Caco-2 (cell line): ENCODE measurements around the gene STARD4. TPM values are rescaled to one million over a fixed set of nuclear protein-coding genes. Genes with fewer than 3 reads are reported as not detected.

Experiments
- BruUV-seq: library from RNA; stranded (reverse); fragments of 400-500 nt; replicated peaks from 2 replicates; lab custom pipeline; 2021; lab: Mats Ljungman, UMichigan
- CTCF ChIA-PET: fragments of 300-600 bp; sonication (Branson Sonifier 250); formaldehyde crosslinking; loops from one replicate; lab custom pipeline; 2022; ENCODE audit warnings: antibody characterized with exemption; lab: Charles Lee
- POLR2A ChIA-PET: fragments of 300-600 bp; sonication (Branson Sonifier 250); formaldehyde crosslinking; loops from one replicate; lab custom pipeline; 2022; ENCODE audit warnings: antibody characterized with exemption; lab: Charles Lee
- DNase-seq, 2 experiments: peaks; one replicate each; pipeline versions ENCODE4 v3.0.0 to v3.0.0-alpha.2; 2020 to 2022
- H3K27me3 ChIP-seq: replicated peaks from 2 replicates; pipeline ENCODE4 v1.6.0; 2011; ENCODE audit warnings: low read length; ENCODE audit not compliant: control insufficient read depth, insufficient read depth
- H3K36me3 ChIP-seq: 2 replicates; pipeline ENCODE4 v1.5.1; 2011; ENCODE audit warnings: low read length; ENCODE audit not compliant: control insufficient read depth, insufficient read depth
- H3K4me1 ChIP-seq: fragments of 250-450 bp; sonication (Bioruptor Pico); 2 replicates; pipeline ENCODE4 v1.5.1; 2020; ENCODE audit warnings: mild to moderate bottlenecking
- H3K4me3 ChIP-seq: 2 replicates; pipeline ENCODE4 v1.5.1; 2011; ENCODE audit warnings: low read depth, mild to moderate bottlenecking, control low read depth, low read length
- H3K9me3 ChIP-seq: fragments of 250-450 bp; sonication (Bioruptor Pico); 2 replicates; pipeline ENCODE4 v1.5.1; 2020; ENCODE audit warnings: mild to moderate bottlenecking, moderate library complexity
- H3K27ac Mint-ChIP-seq: one replicate; pipeline ENCODE4 v1.8.0; 2022; ENCODE audit warnings: mixed read lengths; ENCODE audit not compliant: unreplicated experiment
- H3K27me3 Mint-ChIP-seq: one replicate; pipeline ENCODE4 v1.8.0; 2022; ENCODE audit warnings: mixed read lengths; ENCODE audit not compliant: insufficient read depth, unreplicated experiment
- H3K36me3 Mint-ChIP-seq: one replicate; pipeline ENCODE4 v1.8.0; 2022; ENCODE audit warnings: mild to moderate bottlenecking, mixed read lengths; ENCODE audit not compliant: insufficient read depth, unreplicated experiment
- H3K4me1 Mint-ChIP-seq: one replicate; pipeline ENCODE4 v1.8.0; 2022; ENCODE audit warnings: low read depth, mixed read lengths; ENCODE audit not compliant: unreplicated experiment
- H3K4me3 Mint-ChIP-seq: one replicate; pipeline ENCODE4 v1.8.0; 2022; ENCODE audit warnings: mild to moderate bottlenecking, moderate library complexity, mixed read lengths; ENCODE audit not compliant: unreplicated experiment
- H3K9me3 Mint-ChIP-seq: one replicate; pipeline ENCODE4 v1.8.0; 2022; ENCODE audit warnings: mixed read lengths; ENCODE audit not compliant: unreplicated experiment
- intact Hi-C: fragments of 100-400 bp; cut with micrococcal nuclease; formaldehyde crosslinking; loops from one replicate; pipeline ENCODE4 v1.10.0; 2022; ENCODE audit not compliant: unreplicated experiment
- total RNA-seq: library from RNA; stranded (reverse); gene quantifications from 2 replicates; pipeline ENCODE4 v1.2.3, GENCODE V29; 2022
- TF ChIP-seq, protein P1 (sequence below), 2 experiments: fragments of 200-600 bp in 1 of 2; IDR thresholded peaks; 1 replicate in 1 of 2; 2 replicates in 1 of 2; pipeline versions ENCODE4 v1.5.1 to v1.8.0; 2011 to 2022; ENCODE audit warnings: antibody characterized with exemption in 1 of 2, control low read depth in 1 of 2, inconsistent platforms in 1 of 2, low read depth in 1 of 2, low read length in 1 of 2, mild to moderate bottlenecking in 1 of 2, moderate library complexity in 1 of 2; ENCODE audit not compliant: insufficient read depth in 1 of 2, severe bottlenecking in 1 of 2, unreplicated experiment in 1 of 2

The STARD4 gene
- total RNA-seq, 1 experiment from 2014 or later = 113 TPM

DNA sequence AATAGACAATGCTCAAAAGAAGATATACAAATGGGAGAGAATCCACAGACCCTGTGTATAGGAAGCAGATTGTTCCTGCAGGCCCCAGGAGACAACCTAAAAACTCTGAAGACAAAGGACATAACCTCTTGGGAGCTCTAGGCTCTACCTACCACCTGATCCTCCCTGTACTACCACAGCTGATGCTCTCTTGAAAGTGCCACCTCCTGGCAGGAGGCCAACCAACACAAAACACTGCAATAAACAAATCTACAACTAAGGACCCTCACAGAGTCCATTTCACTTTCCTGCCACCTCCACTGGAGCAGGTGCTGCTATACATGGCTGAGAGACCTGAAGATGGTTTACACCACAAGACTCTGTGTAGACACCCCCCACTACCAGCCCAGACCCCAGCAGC is 49.0 kb downstream of the STARD4 start:
- DNase-seq = no peak
- no peaks in the 10 kb centered on the region for H3K9me3 ChIP-seq
- Mint-ChIP-seq H3K9me3 (no peaks in the 10 kb centered on the region), H3K4me1 (no peaks in the 10 kb centered on the region), H3K27ac (no peak overlapping the region), H3K36me3 (no peaks in the 10 kb centered on the region), H3K27me3 (peaks cover 33% of the 10 kb centered on the region), H3K4me3 (no peak overlapping the region)
- no TSS peak for BruUV-seq
- TF ChIP-seq, protein P1, sequence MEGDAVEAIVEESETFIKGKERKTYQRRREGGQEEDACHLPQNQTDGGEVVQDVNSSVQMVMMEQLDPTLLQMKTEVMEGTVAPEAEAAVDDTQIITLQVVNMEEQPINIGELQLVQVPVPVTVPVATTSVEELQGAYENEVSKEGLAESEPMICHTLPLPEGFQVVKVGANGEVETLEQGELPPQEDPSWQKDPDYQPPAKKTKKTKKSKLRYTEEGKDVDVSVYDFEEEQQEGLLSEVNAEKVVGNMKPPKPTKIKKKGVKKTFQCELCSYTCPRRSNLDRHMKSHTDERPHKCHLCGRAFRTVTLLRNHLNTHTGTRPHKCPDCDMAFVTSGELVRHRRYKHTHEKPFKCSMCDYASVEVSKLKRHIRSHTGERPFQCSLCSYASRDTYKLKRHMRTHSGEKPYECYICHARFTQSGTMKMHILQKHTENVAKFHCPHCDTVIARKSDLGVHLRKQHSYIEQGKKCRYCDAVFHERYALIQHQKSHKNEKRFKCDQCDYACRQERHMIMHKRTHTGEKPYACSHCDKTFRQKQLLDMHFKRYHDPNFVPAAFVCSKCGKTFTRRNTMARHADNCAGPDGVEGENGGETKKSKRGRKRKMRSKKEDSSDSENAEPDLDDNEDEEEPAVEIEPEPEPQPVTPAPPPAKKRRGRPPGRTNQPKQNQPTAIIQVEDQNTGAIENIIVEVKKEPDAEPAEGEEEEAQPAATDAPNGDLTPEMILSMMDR (IDR thresholded peaks at IDR 0.05; ENCODE audit: insufficient read depth in 1 of 2, low read depth in 1 of 2, low read length in 1 of 2, severe bottlenecking in 1 of 2, unreplicated experiment in 1 of 2) = no peak
- H3K36me3 ChIP-seq = no peaks in the 10 kb centered on the region
- ChIA-PET CTCF (interaction anchor here (1.4 kb wide), 1 partner anchor 305 kb away, joined by 3 read pairs; no protein-coding TSS in a partner anchor), POLR2A (no interaction called here)
- no peak overlapping the region for H3K4me3 ChIP-seq
- intact Hi-C loops = loop anchor here (5.0 kb wide), 1 partner anchor 306 kb away; no protein-coding TSS in a partner anchor
- no peaks in the 10 kb centered on the region for H3K27me3 ChIP-seq
- H3K4me1 ChIP-seq = no peaks in the 10 kb centered on the region

GRCh38 chr5:111461934-111462333 is 50.4 kb downstream of the STARD4 start:
- no peak for DNase-seq
- intact Hi-C loops = loop anchor here (5.0 kb wide), 1 partner anchor 305 kb away; no protein-coding TSS in a partner anchor

DNA sequence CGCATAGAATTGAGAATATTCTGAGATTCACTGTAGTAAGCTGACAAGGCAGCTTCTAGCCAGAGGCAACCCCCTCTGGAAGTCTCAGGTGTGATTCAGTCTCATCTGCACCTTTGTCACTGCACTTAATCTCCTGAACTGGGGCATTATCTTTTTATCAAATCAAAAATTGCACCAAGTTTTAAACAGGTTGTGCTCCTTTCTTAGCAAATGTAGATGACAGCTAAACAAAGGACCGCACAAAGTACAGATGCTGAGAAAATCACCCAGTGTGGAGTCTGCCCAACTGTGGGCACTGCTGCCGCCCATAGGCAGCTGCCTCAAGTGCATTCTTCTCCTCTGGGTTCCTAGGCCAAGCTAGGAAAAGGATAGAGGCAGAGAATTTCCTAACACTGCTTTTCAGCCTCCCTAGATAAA is 51.1 kb downstream of the STARD4 start:
- TF ChIP-seq, protein P1 (IDR thresholded peaks at IDR 0.05; ENCODE audit: insufficient read depth in 1 of 2, low read depth in 1 of 2, low read length in 1 of 2, severe bottlenecking in 1 of 2, unreplicated experiment in 1 of 2) = no peak
- Mint-ChIP-seq H3K27me3 (peaks cover 38% of the 10 kb centered on the region), H3K4me3 (no peak overlapping the region), H3K27ac (no peak overlapping the region), H3K9me3 (no peaks in the 10 kb centered on the region), H3K4me1 (no peaks in the 10 kb centered on the region), H3K36me3 (no peaks in the 10 kb centered on the region)
- H3K9me3 ChIP-seq = no peaks in the 10 kb centered on the region
- H3K27me3 ChIP-seq = no peaks in the 10 kb centered on the region
- POLR2A ChIA-PET = no interaction called here
- no TSS peak for BruUV-seq
- no peaks in the 10 kb centered on the region for H3K4me1 ChIP-seq
- no peak overlapping the region for H3K4me3 ChIP-seq
- intact Hi-C loops = loop anchor here (5.0 kb wide), 1 partner anchor 304 kb away; no protein-coding TSS in a partner anchor
- CTCF ChIA-PET = no interaction called here
- no peak for DNase-seq
- H3K36me3 ChIP-seq = no peaks in the 10 kb centered on the region

More at GRCh38 chr5:111461934-111462333, 50.4 kb downstream of the STARD4 start:
- CTCF ChIA-PET = no interaction called here
- POLR2A ChIA-PET = no interaction called here
- Histone ChIP-seq H3K4me3 (no peak overlapping the region), H3K36me3 (no peaks in the 10 kb centered on the region), H3K4me1 (no peaks in the 10 kb centered on the region), H3K9me3 (no peaks in the 10 kb centered on the region), H3K27me3 (no peaks in the 10 kb centered on the region)
- H3K4me3 Mint-ChIP-seq = no peak overlapping the region
- no peaks in the 10 kb centered on the region for H3K9me3 Mint-ChIP-seq
- BruUV-seq = no TSS peak
- H3K36me3 Mint-ChIP-seq = no peaks in the 10 kb centered on the region
- TF ChIP-seq, protein P1 (IDR thresholded peaks at IDR 0.05; ENCODE audit: insufficient read depth in 1 of 2, low read depth in 1 of 2, low read length in 1 of 2, severe bottlenecking in 1 of 2, unreplicated experiment in 1 of 2) = no peak
- H3K27ac Mint-ChIP-seq = no peak overlapping the region
- H3K27me3 Mint-ChIP-seq = peaks cover 40% of the 10 kb centered on the region
- H3K4me1 Mint-ChIP-seq = no peaks in the 10 kb centered on the region
